ENCODE measurements around the gene KLF13.

The KLF13 gene

DNA sequence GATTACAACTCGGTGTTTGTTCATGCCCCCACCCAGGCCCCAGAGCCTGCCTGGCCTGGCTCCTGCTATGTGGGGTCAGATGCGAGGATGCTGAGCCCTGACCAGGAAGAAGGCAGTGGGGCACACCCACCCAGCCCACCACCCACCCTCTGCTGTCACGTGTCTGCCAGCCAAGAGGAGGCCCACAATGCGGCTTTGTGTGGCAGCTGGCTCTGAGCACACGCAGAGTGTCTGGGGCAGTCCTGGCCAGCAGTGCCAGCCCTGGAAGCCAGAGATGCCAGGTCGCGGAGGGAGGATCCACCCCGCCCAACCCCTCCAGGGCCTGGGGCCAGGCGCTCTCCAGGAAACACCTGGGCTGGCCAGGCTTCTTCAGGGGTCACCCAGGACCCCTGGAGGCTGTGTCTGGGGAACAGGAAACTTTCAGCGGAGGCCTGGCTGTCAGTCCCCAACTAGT, 26.4 kb upstream of the KLF13 start:
- DNase-seq (ENCODE audit: low read depth in 2 of 2) = no peak

DNA sequence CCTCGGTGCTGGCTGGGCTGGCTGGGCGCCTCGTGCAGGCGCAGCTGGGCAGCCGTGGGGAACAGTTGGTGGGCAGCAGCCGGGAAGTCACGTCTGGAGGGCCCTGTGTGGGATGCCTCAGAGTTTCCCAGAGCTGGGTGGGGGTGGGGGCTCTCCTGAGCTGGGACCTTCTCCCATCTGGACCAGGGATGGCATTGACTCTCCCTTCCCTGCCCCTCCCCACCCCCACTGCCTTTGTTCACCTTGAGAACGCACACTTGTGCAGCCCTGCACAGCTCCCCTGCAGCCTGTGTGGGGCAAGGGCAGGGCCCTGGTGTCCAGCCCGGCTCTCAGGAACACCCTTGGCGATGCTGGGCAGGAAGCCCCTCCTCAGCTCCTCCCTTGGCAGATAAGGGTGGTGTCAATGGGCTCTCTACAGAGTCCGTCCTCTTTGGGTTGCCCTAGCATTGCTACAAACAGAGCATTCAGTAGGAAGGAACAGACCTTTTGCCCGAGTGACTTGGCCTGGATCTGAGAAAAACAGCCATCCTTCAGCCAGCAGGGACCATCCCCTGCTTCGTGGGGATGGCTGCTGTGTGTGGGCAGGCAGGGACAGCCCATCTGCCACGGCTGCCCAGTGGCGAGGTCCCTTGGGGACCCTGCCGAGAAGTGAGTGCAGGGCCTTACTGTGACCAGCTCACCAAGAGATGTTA, 25.5 kb upstream of the KLF13 start:
- no peak for DNase-seq (ENCODE audit: low read depth in 2 of 2)

DNA sequence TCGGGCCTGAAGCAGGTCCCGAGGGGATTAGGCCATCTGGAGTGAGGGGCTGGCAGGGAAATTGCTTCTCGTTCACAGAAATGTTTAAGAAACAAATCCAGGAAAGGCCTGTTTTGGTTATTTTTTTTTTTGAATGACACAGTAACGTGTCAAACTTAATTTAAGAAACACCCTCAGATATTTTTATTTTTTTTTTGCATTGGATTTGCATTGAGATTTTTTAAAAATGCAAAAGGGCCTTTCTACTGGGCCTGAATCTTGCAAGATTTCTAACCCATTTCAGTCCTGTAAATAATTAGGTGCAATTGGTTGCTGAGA, 25.0 kb upstream of the KLF13 start:
- DNase-seq (ENCODE audit: low read depth in 2 of 2) = no peak

DNA sequence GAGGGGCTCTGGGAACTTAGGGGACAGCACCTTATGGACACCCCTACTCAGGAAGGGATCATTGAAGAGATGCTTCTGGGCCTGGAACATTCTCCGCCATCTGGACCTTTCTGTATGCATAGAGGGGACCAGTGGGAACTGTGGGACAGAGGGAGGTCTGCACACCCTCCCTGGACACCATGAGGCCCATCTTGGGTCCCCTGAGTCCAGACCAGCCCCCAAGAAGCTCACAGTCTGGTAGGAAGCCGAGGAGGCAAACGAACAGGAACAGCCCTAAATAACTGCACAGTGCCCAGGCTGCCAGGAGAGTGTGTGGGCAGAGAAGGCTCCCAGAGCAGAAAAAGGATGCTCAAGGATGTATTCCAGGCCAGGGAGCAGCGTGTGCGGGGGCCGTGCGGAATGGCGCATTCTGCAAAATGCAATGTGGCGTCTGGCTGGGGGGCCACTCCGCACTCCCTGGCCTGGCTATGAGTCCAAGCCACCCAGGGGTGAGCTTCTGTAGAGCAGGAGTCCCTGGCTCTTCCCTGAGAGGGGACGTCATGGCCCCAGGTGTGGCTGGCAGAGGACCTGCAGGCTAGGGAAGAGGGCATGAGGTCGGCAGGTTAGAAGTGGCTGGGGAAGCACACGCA, 24.5 kb upstream of the KLF13 start:
- DNase-seq (ENCODE audit: low read depth in 2 of 2) = no peak

DNA sequence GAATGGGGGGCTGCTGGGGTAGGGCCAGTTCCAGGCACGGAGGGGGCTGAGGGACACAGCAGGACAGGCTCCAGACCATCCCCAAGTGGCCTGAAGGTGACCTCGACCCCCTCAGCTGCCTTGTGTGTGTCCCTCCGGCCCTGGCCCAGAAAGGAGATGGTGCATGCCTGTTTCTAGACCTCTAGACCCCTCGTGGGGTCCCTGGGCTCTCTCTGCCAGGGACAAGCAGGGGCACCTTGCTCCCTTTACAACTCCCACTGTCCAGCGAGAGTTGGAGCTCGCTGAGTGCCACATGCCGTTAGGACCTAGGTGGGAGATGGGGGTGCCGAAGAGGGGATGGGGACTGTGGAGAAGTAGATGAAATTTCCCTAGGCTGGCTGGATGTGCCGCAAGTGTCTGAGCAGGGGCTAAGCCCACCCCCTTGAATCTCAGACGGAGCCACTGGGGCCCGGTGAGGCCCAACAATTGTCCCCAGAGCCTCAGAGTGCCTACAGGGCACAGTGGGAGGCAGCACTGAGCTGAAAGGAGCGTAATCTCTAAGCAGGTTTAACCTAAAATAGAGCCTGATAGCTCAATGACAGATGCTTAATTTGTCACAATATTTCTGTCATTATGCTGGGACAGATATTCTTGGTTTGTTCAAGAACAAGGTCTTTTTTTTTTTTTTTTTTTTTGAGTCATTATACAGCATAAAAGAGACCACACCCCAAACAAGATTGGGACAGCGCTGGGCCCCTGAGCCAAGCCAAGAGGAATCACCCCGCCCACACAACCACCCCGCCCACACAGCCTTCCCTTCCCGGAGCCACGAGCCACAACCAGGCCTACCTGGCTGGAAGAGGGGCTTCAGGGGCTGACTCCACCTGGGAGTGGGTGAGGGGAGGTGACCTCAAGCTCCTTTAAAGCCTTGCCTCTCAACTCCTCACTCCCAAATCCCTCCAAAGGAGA, 23.6 kb upstream of the KLF13 start:
- DNase-seq (ENCODE audit: low read depth in 2 of 2) = no peak

DNA sequence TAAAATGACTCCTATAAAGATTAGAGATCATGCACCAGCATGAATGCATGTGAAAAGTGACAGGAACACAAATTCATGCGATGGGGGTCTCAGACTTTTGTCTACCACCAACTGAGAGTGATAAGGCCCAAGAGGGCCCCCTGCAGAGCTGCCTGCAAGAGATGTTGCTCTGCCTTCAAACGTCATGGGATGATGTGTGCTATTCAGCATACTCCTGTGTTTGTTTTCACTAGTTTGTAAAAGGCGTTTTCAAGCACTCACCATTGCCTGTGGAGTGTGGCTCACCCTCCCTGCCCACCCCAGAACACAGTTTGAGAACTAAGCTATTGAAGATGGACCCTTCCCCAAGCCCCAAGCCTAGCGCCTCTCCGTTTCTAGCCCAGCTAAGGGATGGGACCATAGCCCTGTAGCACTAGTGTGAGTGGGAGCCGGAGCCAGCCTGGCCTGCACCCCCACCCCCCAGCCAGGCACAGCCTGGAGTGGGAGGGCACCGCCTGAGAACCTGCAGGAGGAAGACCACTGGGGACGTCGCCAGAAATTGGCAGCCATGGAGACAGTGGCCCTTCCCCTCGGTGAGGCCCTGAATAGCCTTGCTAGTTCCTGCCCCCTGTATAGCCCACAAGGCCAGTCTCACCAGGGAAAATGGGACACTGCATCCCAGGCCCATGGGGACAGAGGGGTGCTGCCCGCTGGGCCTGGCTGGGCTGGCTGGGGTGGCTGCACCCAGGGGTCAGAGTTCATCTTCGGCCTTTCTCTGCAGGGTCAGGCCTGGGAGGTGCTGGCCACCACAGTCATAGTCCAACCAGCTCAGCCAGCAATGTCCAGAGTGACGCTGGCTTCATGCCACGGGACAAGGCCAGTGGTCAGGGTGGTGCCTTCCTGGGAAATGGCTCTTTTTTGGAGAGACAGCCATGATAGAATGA, 22.6 kb upstream of the KLF13 start:
- no peak for DNase-seq (ENCODE audit: low read depth in 2 of 2)

DNA sequence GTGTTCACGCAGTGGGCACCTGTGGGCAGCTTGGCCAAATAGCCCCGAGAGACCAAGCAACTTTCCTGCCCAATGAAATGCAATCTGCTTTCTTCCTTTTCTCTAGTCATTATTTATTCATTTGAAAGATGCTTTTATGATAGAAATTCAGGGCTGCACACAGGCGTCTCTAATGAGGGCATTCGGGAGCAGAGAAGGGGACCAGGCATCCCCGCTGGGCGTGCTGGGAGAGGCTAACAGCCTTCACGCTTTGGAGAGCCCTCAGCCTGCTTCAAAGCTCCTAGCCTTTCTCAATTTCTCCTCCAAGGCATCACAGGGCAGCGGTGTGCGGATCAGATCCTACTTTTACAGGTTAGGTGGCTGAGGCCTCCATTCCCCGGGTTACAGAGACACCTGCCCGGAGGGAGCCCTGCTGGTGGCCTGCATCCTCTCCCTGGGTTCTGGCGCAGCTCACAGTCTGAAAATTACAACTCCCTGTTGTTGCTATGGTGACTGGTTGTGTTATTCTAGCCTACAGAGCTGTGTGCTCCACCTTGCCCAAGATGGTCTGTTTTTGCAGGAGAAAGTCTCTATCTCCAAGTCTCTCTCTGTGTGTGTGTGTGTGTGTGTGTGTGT, 21.8 kb upstream of the KLF13 start:
- DNase-seq (ENCODE audit: low read depth in 2 of 2) = no peak

DNA sequence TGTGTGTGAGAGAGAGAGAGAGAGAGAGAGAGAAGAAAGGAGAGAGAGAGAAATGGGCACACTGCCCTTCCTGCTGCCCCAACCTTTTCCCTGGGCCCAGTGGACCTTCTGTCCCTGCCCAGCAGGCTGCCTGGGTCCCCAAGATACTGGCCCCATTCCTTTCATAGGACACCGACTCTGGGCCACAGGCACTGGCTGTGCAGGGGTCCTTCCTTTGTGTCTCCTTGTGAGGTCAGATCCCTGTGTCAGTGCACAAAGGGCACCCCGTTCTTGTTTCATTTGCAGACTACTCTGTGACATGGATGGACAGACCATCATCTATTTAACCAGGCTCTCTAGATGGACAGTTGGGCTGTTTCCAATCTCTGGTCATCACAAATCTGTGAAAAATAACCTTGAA, 21.3 kb upstream of the KLF13 start:
- DNase-seq (ENCODE audit: low read depth in 2 of 2) = no peak

DNA sequence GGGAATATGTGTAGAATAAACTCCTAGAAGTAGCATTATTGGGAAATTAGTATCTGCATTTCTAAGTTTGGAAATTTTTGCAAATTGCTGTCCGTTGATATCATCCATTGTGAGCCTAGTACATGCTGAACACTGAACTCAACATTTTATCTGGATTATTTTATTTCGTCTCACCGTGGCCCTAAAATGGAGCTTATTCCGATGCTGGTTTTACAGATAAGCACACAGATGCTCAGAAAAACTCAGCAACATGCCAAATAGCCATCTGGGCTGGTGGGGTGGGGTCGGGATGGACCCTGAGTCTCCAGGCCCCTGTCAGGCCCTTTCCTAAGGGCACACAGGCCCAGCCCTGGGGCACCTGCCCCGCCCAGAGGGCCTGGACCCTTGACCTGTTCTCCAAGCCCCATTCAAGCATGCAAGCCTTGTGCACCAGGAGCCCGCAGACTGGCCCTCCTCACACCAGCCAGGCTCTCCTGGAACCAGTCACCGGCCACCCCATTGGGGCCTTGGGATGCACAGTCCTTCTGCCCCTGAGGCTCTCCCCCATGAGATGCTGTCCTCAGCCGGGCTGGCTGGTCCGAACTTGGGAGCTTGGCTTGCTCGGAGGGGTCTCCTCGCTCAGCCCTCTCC, 20.7 kb upstream of the KLF13 start:
- no peak for DNase-seq (ENCODE audit: low read depth in 2 of 2)

DNA sequence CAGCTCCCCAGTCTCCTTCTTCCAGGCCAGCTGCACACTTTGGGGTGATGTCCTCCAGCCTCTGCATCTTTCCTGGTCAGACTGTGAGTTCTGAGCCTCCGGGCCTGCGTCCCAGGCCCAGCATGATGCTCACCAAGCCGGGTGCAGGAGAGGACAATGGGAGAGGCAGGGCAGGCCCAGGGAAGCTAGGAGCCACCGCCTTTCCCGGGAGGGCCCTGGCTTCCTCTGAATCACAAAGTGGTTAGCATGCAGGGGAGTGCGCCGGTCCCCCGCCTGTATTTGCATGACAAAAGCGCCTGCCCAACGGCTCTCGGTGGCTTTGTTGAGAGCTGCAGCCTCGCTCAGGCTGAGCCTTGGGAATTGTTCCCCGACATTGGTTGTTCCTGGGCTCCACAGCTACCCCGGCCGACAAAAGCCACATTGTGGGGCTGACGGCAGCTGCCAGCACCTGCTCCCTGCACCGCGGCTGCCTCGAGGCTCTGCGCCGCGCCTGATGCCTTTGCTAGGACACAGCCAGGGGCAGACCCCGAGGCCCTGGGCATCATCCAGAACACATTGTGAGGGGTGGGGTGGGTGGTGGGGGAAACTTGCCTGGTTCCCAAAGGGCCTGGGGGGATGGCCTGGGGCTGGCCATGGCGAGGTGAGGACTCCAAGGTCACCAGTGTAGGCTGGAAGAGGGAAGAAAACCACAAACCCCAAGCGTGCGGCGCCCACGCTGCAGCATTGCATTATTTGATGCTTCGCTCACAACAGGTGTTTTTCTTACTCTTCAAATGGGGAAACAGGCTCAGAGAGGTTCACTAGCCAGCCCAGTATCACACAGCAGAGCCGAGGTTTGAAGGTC, 20.0 kb upstream of the KLF13 start:
- no peak for DNase-seq (ENCODE audit: low read depth in 2 of 2)

DNA sequence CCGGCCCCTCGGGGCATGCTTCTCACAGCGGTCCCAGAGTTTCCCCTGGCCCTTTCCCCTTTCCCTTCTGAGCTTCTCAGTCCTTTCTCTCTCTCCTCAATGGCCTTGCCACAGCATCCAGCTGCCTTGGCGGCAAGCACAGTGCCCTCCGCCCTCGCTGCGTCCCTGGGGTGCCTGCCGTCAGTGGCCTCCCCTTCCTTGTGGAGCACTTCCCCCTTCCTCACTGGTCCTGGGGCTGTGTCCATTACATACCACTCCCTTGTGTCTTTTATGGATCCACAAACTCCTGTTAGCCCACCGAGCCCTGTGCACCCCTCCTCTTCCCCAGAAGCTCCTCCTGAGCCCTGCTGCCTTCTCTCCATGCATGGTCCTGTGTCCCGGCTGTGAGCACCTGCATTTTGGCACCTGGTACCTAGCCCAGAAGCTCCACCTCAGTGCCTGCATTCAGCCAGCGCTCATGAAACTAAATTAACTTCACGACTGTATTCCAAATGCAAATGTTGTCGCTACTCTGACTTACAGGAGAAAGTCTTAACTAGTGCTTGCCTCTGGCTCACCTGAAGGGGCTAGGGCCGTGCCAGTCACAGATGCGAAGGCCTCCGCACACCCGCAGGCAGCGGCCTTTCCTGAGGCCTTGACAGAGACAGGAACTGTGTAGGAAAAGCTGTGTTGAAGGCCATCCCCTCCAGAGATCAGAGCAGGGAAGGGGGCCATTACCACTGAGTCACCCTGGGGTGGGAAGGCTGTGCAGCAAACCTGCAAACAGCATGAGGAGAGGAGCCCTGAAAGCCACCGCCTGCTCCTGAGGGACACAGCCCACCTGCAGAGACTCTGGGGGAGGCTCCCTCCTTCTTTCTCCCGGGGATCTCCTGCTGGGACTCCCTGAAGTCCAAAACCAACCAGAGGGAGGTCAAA, 19.1 kb upstream of the KLF13 start:
- DNase-seq (ENCODE audit: low read depth in 2 of 2) = no peak

DNA sequence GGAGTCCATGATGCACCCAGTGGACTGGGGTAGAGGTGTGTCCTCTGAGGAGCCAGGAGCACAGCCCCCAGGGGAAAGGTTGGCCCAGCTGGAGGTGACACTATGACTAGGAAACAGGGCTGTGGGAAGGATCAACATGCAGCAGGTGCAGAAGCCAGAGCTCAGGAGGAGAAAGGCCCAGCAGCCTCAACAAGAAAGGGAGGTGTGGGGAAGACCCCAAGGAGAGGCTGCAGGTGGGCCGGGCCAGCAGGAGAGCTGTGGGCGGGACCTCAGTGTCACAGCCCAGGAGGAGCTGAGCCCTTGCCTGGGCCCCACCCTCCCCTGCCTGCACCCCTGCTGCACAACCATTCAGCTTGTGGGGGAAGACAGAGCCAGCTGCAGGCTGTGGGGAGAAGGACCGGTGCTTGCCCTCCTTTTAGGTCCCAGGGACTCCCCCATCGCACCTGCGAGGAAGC, 18.4 kb upstream of the KLF13 start:
- DNase-seq (ENCODE audit: low read depth in 2 of 2) = no peak

DNA sequence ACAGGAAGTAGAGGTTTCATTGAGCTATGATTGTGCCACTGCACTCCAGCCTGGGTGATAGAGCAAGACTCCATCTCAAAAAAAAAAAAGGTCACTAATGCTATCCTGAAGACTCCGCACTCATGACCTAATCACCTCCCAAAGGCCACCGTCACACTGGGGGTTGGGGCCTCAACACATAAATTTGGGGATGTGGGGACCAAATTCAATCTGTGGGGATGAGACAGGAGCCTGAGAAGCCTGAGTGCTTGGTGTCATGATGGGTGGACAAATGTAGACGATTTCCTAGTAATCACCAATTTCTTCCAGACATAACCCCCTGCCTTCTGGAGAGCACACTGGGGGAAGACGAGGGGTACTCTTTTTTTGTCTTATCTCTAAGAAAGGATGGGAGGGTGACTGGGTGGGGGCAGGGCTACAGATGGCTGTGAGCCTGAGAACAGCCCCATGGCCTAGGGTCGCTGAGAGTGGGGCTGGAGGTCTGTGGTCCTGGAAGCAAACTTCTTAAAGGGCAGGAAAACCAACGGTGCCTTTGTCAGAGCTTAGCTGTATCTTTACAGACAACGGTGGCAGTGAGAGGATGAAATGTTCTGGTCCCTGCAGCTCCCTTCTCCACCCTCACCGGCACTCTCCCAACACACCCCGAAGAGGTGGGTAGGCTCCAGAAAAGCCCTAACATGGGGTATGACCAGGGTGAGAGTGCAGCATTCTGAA, 16.6 kb upstream of the KLF13 start:
- DNase-seq (ENCODE audit: low read depth in 2 of 2) = no peak

DNA sequence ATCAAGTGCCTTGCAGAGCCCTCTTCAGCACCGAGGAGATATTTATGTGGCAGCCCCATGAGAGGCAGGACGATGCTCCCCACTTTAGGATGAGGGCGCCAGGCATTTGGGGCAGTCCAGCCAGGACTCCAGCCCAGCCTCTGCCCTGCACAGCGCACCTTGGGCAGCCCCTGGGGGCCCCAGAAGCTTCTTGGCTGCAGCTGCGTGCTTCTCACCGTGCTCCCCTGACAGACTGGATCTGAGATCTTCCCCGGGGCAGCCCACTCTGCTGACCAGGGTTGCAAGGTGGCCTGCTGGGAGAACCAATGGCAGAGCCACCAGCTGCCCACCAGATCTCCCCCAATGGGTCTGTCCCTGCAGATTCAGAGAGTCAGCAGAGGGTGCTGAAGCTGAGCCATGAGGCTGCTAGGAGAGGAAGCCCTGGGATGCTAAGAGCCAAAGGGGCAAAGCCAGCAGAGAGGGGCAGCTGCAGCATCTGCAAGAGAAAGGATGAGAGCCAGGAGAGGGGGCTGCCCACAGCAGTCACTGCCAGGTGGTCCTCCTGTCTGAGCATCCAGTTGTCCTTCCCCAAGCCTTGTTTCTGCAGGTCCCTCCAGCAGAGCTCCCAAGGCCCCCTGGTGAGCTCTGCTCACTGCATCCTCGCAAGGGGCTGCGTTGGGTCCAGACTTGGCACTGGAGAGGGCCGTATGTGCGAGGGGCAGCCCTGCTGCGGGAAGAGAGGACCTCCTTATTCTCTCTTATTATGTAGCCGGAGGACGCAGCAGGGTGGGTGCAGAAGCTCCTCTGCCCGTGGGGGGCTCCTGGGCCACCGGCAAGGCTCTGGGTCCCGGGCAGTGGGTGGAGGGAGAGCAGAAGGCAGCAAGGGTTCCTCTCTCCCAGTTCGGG, 14.7 kb upstream of the KLF13 start:
- no peak for DNase-seq (ENCODE audit: low read depth in 2 of 2)

DNA sequence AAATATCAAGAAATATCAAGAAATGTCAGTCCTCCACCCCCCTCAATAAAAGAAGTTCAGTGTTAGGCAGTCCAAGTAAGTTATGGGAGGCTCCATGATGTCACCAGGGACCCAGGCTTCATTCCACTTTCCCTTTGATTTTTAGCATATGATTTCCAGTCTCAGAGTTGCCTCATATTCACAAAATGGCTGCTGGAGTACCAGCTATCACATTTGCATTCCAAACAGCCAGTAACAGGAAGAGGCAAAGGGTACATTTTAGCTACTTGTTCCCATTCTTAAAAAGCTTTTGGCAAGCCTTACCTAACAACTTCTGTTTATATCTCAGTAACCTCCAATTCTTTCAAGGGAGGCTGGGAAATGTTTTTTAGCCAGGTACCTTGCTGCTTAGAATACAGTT, 13.4 kb upstream of the KLF13 start:
- no peak for DNase-seq (ENCODE audit: low read depth in 2 of 2)

DNA sequence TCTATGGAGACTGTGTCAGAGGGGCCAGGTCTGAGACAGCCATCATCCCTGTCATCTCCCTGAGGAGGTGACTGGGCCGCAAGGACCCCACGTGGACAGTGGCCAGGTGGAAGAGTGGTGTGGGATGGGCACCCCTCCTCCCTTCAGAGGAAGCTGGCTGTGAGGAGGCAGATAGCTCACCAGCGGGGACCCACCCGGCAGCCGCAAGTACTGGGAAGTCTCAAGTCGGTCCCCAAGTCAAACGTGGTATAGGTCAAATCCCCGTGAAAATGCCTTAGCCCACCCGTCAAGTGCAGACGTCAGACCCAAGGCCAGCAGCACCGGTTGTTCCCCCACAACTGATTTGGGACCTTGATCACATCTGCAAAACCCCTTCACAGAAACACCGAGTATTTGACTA, 12.3 kb upstream of the KLF13 start:
- no peak for DNase-seq (ENCODE audit: low read depth in 2 of 2)

All from stimulated activated CD8-positive, alpha-beta memory T cell treated with anti-CD3 and anti-CD28 coated beads, Interleukin-7, amount 100 ng/mL, for 1 hour (primary cell).